Common myeloid progenitor, CD34-positive (primary cell): Measurements from ENCODE around the gene TMBIM4.
A peak's percentile ranks its signal among the peaks of the same experiment; 100 is the strongest.

Experiments
- CTCF ChIA-PET: fragments of 350-600 bp; sonication (Branson Sonifier 250); formaldehyde crosslinking; loops from one replicate; lab custom pipeline; 2021; ENCODE audit warnings: antibody characterized with exemption; lab: Charles Lee
- POLR2A ChIA-PET: fragments of 350-600 bp; sonication (Branson Sonifier 250); formaldehyde crosslinking; loops from one replicate; lab custom pipeline; 2021; ENCODE audit warnings: antibody characterized with exemption; lab: Charles Lee
- DNase-seq, 3 donors: peaks; one replicate each; pipeline versions ENCODE4 v3.0.0 to v3.0.0-alpha.2; 2013
- H3K27ac ChIP-seq, 2 experiments: 1 replicate in 1 of 2; 2 replicates in 1 of 2; pipeline ENCODE4 v1.7.0; 2013; ENCODE audit warnings: inconsistent platforms in 2 of 2, low read length in 2 of 2, mild to moderate bottlenecking in 2 of 2, low read depth in 1 of 2, moderate library complexity in 1 of 2; ENCODE audit not compliant: severe bottlenecking in 2 of 2, insufficient read depth in 1 of 2, poor library complexity in 1 of 2
- H3K27me3 ChIP-seq, 5 experiments: replicated peaks in 2 of 5; 1 replicate in 3 of 5; 2 replicates in 2 of 5; pipeline versions ENCODE4 v1.6.1 to v1.7.0; 2013; ENCODE audit warnings: low read length in 4 of 5, mild to moderate bottlenecking in 2 of 5, moderate library complexity in 2 of 5, inconsistent platforms in 1 of 5; ENCODE audit not compliant: insufficient read depth in 5 of 5, control insufficient read depth in 4 of 5
- H3K36me3 ChIP-seq, 4 experiments: 1 replicate in 2 of 4; 2 replicates in 2 of 4; pipeline versions ENCODE4 v1.6.1 to v1.7.0; 2013; ENCODE audit warnings: low read length in 3 of 4, control low read depth in 1 of 4, mild to moderate bottlenecking in 1 of 4; ENCODE audit not compliant: control insufficient read depth in 4 of 4, insufficient read depth in 4 of 4
- H3K4me1 ChIP-seq, 4 experiments: 1 replicate in 3 of 4; 2 replicates in 1 of 4; pipeline versions ENCODE4 v1.6.1 to v1.7.1; 2013; ENCODE audit warnings: low read length in 3 of 4, mild to moderate bottlenecking in 3 of 4, control low read depth in 1 of 4, inconsistent platforms in 1 of 4, moderate library complexity in 1 of 4; ENCODE audit not compliant: control insufficient read depth in 4 of 4, insufficient read depth in 4 of 4; ENCODE audit errors: control extremely low read depth in 1 of 4
- H3K4me3 ChIP-seq, 7 experiments: 1 replicate in 4 of 7; 2 replicates in 3 of 7; pipeline versions ENCODE4 v1.5.1 to v1.7.0; 2013; ENCODE audit warnings: mild to moderate bottlenecking in 7 of 7, low read length in 6 of 7, moderate library complexity in 6 of 7, inconsistent platforms in 2 of 7, low read depth in 2 of 7, control low read depth in 1 of 7; ENCODE audit not compliant: insufficient read depth in 4 of 7, control insufficient read depth in 1 of 7; ENCODE audit errors: extremely low read depth in 1 of 7
- H3K9me3 ChIP-seq, 5 experiments: 1 replicate in 4 of 5; 2 replicates in 1 of 5; pipeline versions ENCODE4 v1.6.1 to v1.7.1; 2013; ENCODE audit warnings: low read length in 4 of 5, mild to moderate bottlenecking in 2 of 5, inconsistent platforms in 1 of 5, low read depth in 1 of 5, moderate library complexity in 1 of 5; ENCODE audit not compliant: control insufficient read depth in 4 of 5, insufficient read depth in 2 of 5; ENCODE audit errors: control extremely low read depth in 1 of 5
- WGBS: methylation state at CpG from one replicate; pipeline ENCODE4 v1.1.5; 2013; ENCODE audit not compliant: insufficient coverage; 5-methylcytosine and 5-hydroxymethylcytosine counted together

TMBIM4 gene

DNA sequence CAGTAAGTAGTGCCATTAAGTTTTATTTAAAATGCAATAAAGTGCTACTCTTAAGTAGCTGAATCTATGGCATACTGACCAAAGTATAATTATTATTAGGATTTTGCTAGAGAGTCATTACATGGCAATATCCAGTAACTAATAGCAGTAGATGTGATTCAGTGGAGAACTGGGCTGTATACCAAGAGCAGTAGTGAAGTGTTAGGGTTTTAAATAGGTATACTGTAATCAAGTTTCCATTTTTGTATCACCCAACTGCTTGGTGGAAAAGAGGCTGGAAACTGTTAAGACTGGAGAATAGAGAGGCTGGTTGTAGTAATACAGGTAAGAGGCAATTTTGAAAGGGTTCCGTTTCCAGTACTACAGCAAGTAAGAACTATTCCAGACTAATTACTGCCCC lies 25.9 kb downstream of the TMBIM4 start:
- Histone ChIP-seq H3K27me3 (no peaks in the 10 kb centered on the region), H3K36me3 (peaks cover 20 to 50% (median 36%) of the 10 kb centered on the region in 4 experiments), H3K4me3 (no peak overlapping the region), H3K27ac (peak overlapping the region; percentile 78 to 90), H3K9me3 (peaks cover 8 to 37% (median 12%) of the 10 kb centered on the region in 5 experiments), H3K4me1 (peaks cover 14 to 36% (median 25%) of the 10 kb centered on the region in 4 experiments)
- ChIA-PET CTCF (interaction anchor here (0.8 to 2.3 kb wide), 7 partner anchors 13 to 549 kb away, joined by 3 to 8 read pairs (median 4); partner anchors contain the start of gene LLPH), POLR2A (interaction anchor here (2.1 kb wide), 1 partner anchor 13 kb away, joined by 8 read pairs; the partner anchor contains the start of gene LLPH)
- DNase-seq, result no peak
- WGBS, result no CpG with 5 or more reads among the region's 1 CpG

DNA sequence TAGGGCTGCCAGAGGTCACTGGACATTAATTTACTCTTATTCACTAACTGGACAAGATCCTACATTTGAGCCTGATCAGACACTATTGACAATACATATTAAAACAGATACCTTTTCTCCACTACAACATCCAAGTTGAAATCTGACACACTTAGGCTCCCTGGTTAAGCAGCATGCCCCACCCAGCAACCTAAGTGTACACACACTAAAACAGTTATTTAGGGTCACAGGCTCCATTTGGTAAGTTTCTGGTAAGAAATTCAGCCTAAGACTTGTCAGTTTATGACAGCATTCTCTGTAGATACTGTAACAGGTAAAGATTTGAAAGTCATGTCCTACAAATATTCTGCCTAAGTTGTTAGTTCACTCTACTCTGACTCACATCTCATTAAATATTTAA lies 27.0 kb downstream of the TMBIM4 start:
- peaks cover 24 to 56% (median 38%) of the 10 kb centered on the region in 4 experiments for H3K36me3 ChIP-seq
- no peak overlapping the region for H3K4me3 ChIP-seq
- peaks cover 14 to 36% (median 25%) of the 10 kb centered on the region in 4 experiments for H3K4me1 ChIP-seq
- peak overlapping the region in 1 of 2 experiments; percentile 90 for H3K27ac ChIP-seq
- peaks cover 8 to 37% (median 12%) of the 10 kb centered on the region in 5 experiments for H3K9me3 ChIP-seq
- ChIA-PET POLR2A (no interaction called here), CTCF (interaction anchor here (2.3 kb wide), 1 partner anchor 19 kb away, joined by 8 read pairs; no protein-coding TSS in a partner anchor)
- no peaks in the 10 kb centered on the region for H3K27me3 ChIP-seq
- no peak for DNase-seq

DNA sequence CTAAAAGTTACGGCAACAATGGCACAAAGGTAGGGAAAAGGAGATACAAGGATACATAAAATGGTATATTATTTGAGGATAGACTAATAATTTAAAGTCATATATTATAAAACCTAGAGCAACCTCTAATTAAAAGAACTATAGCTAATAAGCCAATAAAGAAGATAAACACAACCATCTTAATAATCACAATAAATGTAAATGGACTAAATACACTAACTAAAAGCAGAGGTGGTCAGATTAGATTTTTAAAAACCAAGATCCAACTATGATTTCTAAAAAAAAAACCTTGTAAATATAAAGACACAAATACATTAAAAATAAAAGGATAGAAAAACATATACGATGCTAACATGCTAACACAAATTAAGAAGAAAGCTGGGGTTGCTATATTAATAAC lies 28.5 kb downstream of the TMBIM4 start:
- CTCF ChIA-PET, result interaction anchor here (2.7 kb wide), 1 partner anchor 10 kb away, joined by 9 read pairs; the partner anchor contains the start of gene LLPH
- POLR2A ChIA-PET, result no interaction called here
- peaks cover 27 to 70% (median 46%) of the 10 kb centered on the region in 4 experiments for H3K36me3 ChIP-seq

DNA sequence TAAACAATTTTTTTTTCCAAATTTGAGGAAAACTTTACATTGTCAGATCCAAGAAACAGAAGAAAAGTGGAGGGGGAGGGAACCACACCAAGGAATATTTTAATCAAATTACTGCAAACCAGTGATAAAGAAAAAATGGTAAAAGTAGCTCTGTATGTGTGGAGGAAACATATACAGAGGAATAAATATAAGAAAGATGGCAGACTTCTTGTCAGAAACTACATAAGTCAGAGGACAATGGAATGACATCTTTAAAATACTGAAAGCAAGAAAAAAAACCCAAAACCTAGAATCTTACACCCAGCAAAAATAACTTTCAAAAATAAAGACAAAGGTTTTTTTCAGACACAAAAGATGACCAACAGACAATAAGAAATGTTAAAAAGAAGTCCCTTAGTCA lies 29.1 kb downstream of the TMBIM4 start:
- ChIA-PET CTCF (interaction anchor here (0.6 to 2.7 kb wide), 2 partner anchors 10 to 1653 kb away, joined by 3 to 9 read pairs; partner anchors contain the start of gene LLPH), POLR2A (no interaction called here)
- Histone ChIP-seq H3K27ac (no peak overlapping the region), H3K36me3 (peaks cover 24 to 73% (median 47%) of the 10 kb centered on the region in 4 experiments), H3K9me3 (peaks cover 8 to 37% (median 12%) of the 10 kb centered on the region in 5 experiments), H3K4me1 (peaks cover 10 to 24% (median 18%) of the 10 kb centered on the region in 4 experiments), H3K27me3 (no peaks in the 10 kb centered on the region), H3K4me3 (peak overlapping the region in 1 of 7 experiments; percentile 2)
- peak in 2 of 3 donors; percentile 64 to 65 for DNase-seq

More for the DNA sequence above, 28.5 kb downstream of the TMBIM4 start:
- DNase-seq, result peak in 1 of 3 donors; percentile 8
- Histone ChIP-seq H3K27me3 (no peaks in the 10 kb centered on the region), H3K4me3 (no peak overlapping the region), H3K9me3 (peaks cover 8 to 37% (median 12%) of the 10 kb centered on the region in 5 experiments), H3K27ac (no peak overlapping the region), H3K4me1 (peaks cover 13 to 30% (median 23%) of the 10 kb centered on the region in 4 experiments)
- no CpG with 5 or more reads among the region's 2 CpGs for WGBS

DNA sequence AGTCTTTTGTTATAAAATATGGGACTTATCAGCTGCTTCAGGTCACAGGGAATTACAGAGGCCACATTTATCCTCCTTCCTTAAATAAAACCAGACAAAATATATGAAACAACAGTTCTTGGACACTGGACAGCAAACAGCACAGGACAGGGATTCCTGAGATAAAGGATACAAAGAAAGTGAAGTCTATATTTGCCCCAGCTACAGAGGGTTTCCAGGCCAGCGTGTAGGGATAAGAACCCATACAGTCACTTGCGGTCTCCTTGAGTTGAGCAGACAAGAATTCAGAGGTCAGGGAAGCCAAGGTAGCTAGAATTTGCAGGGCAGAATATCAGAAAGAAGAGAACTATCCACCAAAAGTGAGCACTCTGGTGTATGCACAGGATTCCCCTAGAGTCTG lies 30.5 kb downstream of the TMBIM4 start:
- peaks cover 24 to 73% (median 46%) of the 10 kb centered on the region in 4 experiments for H3K36me3 ChIP-seq
- WGBS, result 94% methylated on average over 2 of the region's 2 CpGs
- POLR2A ChIA-PET, result no interaction called here

DNA sequence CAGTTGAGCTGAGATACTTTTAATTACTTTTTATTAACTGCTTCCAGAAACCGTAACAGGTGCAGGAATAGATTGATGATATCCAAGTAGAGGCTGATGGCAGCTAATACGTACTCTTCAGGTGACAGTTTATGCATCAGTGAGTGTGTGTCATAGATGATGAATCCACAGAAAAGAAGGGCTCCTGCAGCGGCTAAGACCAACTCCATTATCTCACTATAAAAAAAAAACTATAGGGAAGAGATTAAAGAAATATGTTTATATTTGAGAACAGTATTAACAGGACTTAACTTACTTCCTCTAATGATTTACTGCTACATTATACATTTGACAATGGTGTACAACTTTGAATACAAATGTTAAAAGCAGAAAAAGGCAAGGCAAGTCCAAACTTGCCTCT lies 31.9 kb downstream of the TMBIM4 start:
- Histone ChIP-seq H3K9me3 (peaks cover 8 to 34% (median 12%) of the 10 kb centered on the region in 5 experiments), H3K27ac (no peak overlapping the region), H3K4me1 (peaks cover 0 to under 1% (median 0%) of the 10 kb centered on the region in 4 experiments), H3K4me3 (no peak overlapping the region), H3K36me3 (peaks cover 24 to 67% (median 41%) of the 10 kb centered on the region in 4 experiments), H3K27me3 (no peaks in the 10 kb centered on the region)
- ChIA-PET POLR2A (interaction anchor here (0.6 kb wide), 2 partner anchors 197 to 263 kb away, joined by 3 to 4 read pairs; no protein-coding TSS in a partner anchor), CTCF (no interaction called here)
- WGBS, result no CpG with 5 or more reads among the region's 3 CpGs
- no peak for DNase-seq

More for the DNA sequence above, 30.5 kb downstream of the TMBIM4 start:
- CTCF ChIA-PET, result interaction anchor here (0.9 to 2.7 kb wide), 3 partner anchors 9 to 825 kb away, joined by 3 to 9 read pairs (median 3); partner anchors contain the start of gene LLPH
- Histone ChIP-seq H3K27me3 (no peaks in the 10 kb centered on the region), H3K4me3 (no peak overlapping the region), H3K4me1 (peaks cover 3 to 11% (median 5%) of the 10 kb centered on the region in 4 experiments), H3K27ac (no peak overlapping the region), H3K9me3 (peaks cover 8 to 37% (median 12%) of the 10 kb centered on the region in 5 experiments)
- no peak for DNase-seq

DNA sequence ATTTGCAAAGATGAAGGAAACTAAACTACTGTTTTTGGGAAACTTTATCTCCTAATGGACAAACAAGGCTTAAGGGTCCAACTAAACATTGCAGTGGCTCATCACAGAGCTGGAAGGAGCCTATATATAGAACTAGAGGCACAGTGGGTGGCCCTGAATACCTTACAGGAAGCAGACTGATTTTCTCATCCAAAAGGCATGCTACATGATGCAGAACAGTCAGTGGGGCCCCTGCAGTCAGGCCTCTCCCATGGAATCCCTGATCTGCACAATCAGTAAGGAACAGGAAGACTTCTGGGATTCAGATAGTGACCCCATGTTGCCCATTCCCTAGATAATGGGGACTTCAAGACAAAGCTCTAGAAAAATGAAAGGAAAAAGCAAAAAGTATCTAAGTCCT lies 37.4 kb downstream of the TMBIM4 start:
- H3K27me3 ChIP-seq, result no peaks in the 10 kb centered on the region
- CTCF ChIA-PET, result interaction anchor here (0.9 to 1.8 kb wide), 4 partner anchors 10 to 103 kb away, joined by 3 to 5 read pairs (median 4); no protein-coding TSS in a partner anchor
- peaks cover 10 to 27% (median 17%) of the 10 kb centered on the region in 4 experiments for H3K4me1 ChIP-seq
- POLR2A ChIA-PET, result interaction anchor here (0.6 kb wide), 1 partner anchor 16 kb away, joined by 7 read pairs; no protein-coding TSS in a partner anchor
- H3K36me3 ChIP-seq, result peaks cover 9 to 26% (median 20%) of the 10 kb centered on the region in 4 experiments
- DNase-seq, result no peak
- peak overlapping the region in 1 of 7 experiments; percentile 17 for H3K4me3 ChIP-seq
- no peaks in the 10 kb centered on the region for H3K9me3 ChIP-seq
- H3K27ac ChIP-seq, result no peak overlapping the region
